GM10248 (cell line): ENCODE results near the gene JHY.

ENCODE experiments used
- CTCF ChIA-PET: fragments of 300-600 bp; sonication (Branson Sonifier 250); formaldehyde crosslinking; extraction: SDS; loops from one replicate; lab custom pipeline; 2021; ENCODE audit warnings: antibody characterized with exemption; lab: Yijun Ruan, JAX
- POLR2A ChIA-PET: fragments of 350-650 bp; sonication (Branson Sonifier 250); formaldehyde crosslinking; extraction: SDS; loops from one replicate; lab custom pipeline; 2020; ENCODE audit warnings: antibody characterized with exemption; lab: Yijun Ruan, JAX
- DNase-seq: peaks from one replicate; pipeline ENCODE4 v3.0.0; 2012; ENCODE audit errors: extremely low spot score
- TF ChIP-seq, protein P1 (sequence below): IDR thresholded peaks from 2 replicates; pipeline ENCODE4 v1.5.1; 2012; ENCODE audit warnings: mild to moderate bottlenecking, low read depth; ENCODE audit errors: extremely low read depth, missing control alignments, control extremely low read depth

JHY gene

DNA sequence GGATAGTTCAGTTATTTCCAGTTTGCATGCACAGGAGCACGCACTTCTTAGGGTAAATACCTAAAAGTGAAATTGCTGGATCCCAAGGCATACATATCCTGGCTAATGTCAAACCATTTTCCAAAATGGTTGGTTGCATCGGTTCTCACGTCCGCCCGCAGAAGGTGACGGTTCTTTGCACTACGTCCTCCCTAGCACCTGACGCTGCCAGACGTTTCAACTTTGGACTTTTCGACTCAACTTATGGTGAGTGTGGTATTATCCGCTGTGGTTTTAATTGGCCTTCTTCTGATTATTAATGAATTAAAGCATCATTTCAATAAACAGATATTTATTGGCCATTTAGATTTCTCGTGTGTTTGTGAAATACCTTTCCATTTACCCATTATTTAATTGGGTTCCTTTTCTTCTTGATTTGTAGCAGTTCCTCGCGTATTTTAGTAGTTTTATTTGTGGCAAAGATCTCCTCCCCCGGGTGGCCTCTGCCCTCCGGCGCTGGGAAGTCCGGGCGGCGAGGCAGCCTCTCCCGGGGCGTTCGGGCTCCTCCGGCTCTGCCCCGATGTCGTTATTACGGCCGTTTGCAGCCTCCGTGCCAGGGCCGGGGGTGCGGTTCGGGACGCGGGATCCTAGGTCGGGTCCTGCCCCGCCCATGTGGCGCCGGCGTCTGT, at the start of gene JHY:
Gene JHY (plus strand): TSS at position 571 of the 668 bp plus-strand sequence. CDS start 3,091 bp downstream, outside the sequence.
- CTCF ChIA-PET = interaction anchor here (1.0 to 1.7 kb wide), 4 partner anchors 18 to 29 kb away, joined by 3 to 6 read pairs (median 4); no protein-coding TSS in a partner anchor
- POLR2A ChIA-PET = no interaction called here
- TF ChIP-seq, protein P1, sequence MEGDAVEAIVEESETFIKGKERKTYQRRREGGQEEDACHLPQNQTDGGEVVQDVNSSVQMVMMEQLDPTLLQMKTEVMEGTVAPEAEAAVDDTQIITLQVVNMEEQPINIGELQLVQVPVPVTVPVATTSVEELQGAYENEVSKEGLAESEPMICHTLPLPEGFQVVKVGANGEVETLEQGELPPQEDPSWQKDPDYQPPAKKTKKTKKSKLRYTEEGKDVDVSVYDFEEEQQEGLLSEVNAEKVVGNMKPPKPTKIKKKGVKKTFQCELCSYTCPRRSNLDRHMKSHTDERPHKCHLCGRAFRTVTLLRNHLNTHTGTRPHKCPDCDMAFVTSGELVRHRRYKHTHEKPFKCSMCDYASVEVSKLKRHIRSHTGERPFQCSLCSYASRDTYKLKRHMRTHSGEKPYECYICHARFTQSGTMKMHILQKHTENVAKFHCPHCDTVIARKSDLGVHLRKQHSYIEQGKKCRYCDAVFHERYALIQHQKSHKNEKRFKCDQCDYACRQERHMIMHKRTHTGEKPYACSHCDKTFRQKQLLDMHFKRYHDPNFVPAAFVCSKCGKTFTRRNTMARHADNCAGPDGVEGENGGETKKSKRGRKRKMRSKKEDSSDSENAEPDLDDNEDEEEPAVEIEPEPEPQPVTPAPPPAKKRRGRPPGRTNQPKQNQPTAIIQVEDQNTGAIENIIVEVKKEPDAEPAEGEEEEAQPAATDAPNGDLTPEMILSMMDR = no peak
- peak; percentile 35 for DNase-seq

DNA sequence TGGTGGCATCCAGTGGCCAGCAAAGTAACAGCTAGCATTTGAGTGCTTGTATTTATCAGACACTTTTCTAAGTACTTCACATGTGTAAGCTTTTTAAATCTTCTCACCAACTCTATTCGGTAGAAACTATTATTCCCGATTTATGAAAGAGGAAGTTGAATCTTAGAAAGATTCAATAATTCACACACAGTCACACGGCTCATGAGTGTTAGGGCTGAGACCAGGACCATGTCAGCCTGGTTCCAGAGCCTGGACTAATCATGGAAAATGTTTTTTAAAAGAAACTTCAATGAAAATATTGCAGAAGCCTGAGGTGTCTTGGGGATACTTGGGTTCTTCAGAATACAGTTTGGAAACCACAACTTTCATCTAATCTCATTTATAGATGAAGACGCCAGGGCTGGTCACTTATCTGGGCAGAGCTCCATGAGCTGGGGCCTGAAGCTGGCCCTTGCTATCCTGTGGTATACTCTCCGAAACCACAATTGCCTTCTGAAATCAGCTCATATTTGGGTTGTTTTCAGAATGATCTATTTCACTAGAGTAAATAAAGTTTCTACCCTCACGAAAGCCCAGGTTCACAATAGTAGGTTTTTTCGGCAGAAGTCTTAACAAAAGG, 48.6 kb upstream of the JHY start:
- CTCF ChIA-PET = interaction anchor here (1.0 to 5.3 kb wide), 8 partner anchors 9 to 190 kb away, joined by 3 to 39 read pairs (median 6); no protein-coding TSS in a partner anchor
- DNase-seq = no peak
- POLR2A ChIA-PET = no interaction called here
- TF ChIP-seq, protein P1 = no peak

DNA sequence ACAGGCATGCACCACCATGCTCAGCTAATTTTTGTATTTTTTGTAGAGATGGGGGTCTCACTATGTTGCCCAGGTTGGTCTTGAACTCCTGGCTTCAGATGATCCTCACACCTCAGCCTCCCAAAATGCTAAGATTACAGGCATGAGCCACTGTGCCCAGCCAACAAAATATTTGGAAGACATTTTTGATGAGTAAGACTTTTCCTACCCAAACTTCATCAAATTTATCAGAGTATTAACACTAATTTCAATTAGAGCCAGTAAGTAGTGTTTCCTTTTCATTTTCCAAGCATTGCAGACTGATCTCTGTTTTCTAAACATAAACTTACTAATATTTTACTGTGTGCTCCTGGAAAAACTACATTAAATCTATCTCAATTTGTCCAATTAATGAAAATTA, 45.6 kb upstream of the JHY start:
- ChIA-PET CTCF (interaction anchor here (1.5 to 5.3 kb wide), 4 partner anchors 10 to 184 kb away, joined by 4 to 39 read pairs (median 18); no protein-coding TSS in a partner anchor), POLR2A (no interaction called here)
- TF ChIP-seq, protein P1 = no peak
- no peak for DNase-seq

DNA sequence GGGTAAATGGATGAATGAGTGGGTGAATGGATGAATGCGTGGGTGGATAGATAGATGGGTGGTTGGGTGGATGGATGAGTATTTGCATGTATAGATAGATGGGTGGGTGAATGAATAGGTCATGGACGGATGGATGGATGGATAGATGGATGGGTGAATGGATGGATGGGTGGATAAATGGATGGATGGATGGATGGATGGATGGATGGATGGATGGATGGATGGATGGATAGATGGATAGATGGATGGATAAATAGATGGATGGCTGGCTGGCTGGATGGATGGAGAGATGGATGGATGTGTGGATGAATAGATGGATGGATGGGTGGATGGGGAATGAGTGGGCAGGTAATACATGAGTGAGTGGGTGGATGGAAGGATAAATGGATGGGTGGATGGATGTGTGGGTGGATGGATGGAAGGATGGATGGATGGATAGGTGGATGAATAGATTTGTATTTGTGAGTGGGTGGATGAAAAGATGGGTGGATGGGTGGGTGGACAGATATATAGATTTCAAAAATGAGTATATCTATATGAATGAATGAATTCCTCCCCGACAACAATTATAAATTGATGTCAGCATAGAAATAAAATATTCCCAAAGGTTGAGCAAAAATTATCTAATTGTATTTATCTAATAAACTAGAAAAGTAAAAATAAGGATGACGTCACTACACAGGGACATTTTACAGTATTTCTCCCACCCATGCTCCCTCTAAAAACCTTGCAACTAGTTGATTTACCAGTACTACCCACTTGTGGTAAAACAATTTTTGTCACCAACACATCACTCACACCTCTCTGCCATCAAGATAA, 44.8 kb upstream of the JHY start:
- TF ChIP-seq, protein P1 = no peak
- DNase-seq = no peak
- ChIA-PET CTCF (interaction anchor here (1.0 to 2.6 kb wide), 6 partner anchors 15 to 186 kb away, joined by 3 to 7 read pairs (median 5); no protein-coding TSS in a partner anchor), POLR2A (no interaction called here)

DNA sequence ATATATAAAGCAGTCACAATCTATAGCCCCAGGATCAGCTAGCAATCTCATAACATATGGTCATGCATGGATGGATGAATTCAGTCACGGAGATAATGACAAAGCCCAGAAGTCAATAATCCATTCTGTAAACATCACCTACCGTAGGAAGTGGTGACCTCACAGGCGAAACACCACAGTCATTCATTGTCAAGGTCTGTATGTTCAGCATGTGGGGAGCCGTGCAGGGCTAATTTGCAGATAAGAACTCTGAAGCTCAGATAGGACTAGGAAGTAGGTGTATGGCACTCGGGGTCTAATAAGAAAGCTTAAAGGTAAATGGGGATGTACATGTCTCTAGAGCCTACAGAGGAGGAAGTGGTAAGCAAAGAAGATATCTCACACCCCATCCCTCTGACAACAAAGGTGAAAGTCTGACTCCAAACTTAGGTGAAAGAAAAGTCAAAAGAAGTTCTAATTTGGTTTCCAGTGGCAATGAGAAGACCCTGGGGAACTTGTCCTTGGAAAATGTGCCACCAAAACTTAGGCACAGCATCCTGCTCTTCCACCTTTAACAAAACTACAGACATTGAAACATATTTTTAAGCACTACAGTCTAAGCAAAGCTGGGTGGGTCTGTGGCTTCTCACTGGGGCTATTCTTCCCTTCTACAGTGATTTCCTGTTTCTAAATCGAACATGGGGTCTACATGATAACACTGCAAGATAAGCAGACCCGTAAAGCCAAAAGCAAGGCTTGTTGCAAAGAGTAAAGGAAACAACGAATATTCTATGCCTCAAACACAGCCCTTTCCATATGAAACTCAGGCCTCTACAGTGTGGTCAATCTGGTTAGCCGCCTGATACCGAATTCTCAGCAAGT, 39.0 kb upstream of the JHY start:
- ChIA-PET CTCF (interaction anchor here (0.9 to 5.3 kb wide), 10 partner anchors 10 to 211 kb away, joined by 3 to 31 read pairs (median 3); no protein-coding TSS in a partner anchor), POLR2A (no interaction called here)
- DNase-seq = peak; percentile 26
- TF ChIP-seq, protein P1 = no peak
